Measurements from ENCODE around the gene TMED5.
"Not testable (repeated sequence)": the region's sequence is repeated elsewhere in the genome, so short reads cannot be mapped to it uniquely, and the experiment has no call there.

The TMED5 gene

DNA sequence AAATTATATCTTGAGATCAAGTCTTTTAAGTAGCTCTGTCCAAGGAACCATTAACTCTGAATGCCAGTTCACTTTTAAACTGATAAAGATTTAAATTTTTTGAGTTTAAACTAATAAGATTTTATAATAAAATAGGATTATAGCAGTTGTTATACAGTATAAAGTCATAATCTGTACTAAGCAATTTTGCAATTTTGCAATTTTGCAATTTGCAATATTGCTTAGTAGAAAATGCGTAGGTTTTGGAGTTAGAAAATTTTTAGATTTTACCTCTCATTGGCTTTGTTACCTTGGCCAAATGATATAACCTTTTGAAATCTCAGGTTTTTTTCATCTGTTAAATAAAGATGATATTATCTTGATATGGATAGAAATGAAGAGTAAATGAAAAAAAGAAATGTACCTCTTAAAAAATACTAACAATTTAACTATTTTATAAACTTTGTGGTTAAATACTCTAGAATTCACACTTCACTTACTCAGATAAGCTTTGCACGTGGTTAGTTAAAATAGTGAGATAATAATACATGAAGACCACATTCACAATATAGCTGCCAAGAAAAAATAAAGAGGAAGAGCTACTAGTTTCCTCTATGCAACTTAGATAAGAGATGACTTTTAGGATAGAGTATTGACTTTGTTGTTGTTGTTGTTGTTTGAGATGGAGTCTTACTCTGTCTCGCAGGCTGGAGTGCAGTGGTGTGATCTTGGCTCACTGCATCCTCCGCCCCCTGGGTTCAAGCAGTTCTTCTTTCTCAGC, 14.2 kb upstream of the TMED5 start:
- no peak for DNase-seq (ENCODE audit: low spot score)
- TF ChIP-seq, protein P1, sequence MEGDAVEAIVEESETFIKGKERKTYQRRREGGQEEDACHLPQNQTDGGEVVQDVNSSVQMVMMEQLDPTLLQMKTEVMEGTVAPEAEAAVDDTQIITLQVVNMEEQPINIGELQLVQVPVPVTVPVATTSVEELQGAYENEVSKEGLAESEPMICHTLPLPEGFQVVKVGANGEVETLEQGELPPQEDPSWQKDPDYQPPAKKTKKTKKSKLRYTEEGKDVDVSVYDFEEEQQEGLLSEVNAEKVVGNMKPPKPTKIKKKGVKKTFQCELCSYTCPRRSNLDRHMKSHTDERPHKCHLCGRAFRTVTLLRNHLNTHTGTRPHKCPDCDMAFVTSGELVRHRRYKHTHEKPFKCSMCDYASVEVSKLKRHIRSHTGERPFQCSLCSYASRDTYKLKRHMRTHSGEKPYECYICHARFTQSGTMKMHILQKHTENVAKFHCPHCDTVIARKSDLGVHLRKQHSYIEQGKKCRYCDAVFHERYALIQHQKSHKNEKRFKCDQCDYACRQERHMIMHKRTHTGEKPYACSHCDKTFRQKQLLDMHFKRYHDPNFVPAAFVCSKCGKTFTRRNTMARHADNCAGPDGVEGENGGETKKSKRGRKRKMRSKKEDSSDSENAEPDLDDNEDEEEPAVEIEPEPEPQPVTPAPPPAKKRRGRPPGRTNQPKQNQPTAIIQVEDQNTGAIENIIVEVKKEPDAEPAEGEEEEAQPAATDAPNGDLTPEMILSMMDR (IDR thresholded peaks at IDR 0.05; ENCODE audit: borderline replicate concordance, control extremely low read depth, extremely low read depth, insufficient read depth, missing control alignments): no peak
- in situ Hi-C loops (cut with MboI; ENCODE audit: low sequenced_read_pairs, unreplicated experiment): no loop called here

DNA sequence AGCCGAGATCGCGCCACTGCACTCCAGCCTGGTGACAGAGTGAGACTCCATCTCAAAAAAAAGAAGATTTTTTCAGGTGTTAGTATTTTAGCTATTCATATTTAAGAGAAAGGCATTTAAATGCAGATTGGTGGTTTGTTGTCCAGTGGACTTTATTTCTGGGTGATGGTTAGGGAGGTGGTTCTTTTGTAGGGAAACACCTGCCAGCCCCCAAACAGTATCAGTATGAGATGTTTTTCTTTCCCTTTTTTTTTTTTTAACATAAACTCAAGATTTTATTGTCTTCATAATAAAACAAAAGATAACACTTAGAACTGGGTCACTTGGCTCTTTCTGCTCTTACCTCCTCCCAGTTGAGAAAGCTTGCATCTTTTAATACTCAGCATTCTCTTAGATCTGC, 10.2 kb upstream of the TMED5 start:
- TF ChIP-seq, protein P1 (IDR thresholded peaks at IDR 0.05; ENCODE audit: borderline replicate concordance, control extremely low read depth, extremely low read depth, insufficient read depth, missing control alignments): no peak
- in situ Hi-C loops (cut with MboI; ENCODE audit: low sequenced_read_pairs, unreplicated experiment): no loop called here
- DNase-seq (ENCODE audit: low spot score): no peak

DNA sequence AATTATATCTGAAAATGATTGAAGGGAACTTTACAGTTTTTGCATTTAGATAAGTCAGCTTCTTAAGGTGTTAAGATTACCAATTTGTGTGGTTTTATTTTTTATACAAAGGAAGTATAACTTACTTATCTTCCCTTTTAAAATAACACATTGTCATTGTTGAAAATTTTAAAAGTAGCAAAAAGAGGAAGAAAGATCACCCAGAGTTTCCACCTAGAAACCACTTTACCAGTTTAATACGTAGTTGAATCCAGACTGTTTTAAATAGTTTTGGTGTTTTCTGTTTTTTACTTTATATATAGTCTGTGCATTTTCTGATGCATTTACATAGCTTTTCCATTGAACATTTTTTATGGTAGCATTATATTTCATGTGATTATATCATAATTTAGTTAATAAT, 6.5 kb upstream of the TMED5 start:
- in situ Hi-C loops (cut with MboI; ENCODE audit: low sequenced_read_pairs, unreplicated experiment): no loop called here
- TF ChIP-seq, protein P1 (IDR thresholded peaks at IDR 0.05; ENCODE audit: borderline replicate concordance, control extremely low read depth, extremely low read depth, insufficient read depth, missing control alignments): no peak
- DNase-seq (ENCODE audit: low spot score): no peak

DNA sequence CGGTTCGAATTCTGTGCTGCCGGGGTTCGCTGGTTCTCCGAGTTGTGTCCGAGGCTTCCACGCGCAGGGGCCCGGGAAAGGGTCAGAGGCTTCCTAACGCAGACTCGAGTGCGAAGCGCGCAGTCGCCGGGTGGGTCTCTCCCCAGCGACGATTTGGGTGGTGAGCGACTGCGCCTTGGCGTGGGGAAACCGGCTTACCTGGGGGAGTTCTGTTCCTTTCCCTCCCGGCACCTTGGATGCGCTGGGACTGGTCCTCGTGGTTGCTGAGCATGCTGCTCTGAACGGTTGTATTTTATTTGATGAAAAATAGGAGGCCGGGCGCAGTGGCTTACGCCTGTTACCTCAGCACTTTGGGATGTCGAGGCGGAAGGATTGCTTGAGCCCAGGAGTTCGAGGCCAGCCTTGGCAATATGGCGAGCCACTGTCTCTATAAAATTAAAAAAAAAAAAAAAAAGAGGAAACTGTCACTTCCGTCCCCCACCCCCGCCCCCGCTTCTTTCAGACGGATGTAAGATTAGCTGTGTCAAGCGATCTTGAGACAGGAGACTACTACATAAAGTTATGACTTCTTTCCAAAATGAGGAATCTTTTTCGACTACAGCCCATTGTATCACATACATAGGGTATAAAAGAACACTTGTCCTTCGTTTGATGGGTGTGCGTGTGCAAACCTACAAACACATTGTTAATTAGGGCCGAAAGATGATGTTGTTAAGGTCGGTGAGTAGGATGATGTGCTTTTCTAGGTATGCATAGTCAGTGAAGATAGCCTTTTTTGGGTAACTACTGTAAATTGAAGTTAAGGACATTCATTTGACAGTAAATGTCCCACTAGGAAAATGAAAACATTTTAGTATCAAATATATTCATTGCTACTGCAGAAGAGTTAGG, 755 bp upstream of the TMED5 start, which contains the start of gene CCDC18:
Gene CCDC18, plus strand, starts transcription at position 2 of the 891 bp plus-strand sequence. CDS start 2,638 bp downstream, outside the sequence.
- in situ Hi-C loops (cut with MboI; ENCODE audit: low sequenced_read_pairs, unreplicated experiment): no loop called here
- TF ChIP-seq, protein P1 (IDR thresholded peaks at IDR 0.05; ENCODE audit: borderline replicate concordance, control extremely low read depth, extremely low read depth, insufficient read depth, missing control alignments): no peak
- peak; percentile 62 for DNase-seq (ENCODE audit: low spot score)

DNA sequence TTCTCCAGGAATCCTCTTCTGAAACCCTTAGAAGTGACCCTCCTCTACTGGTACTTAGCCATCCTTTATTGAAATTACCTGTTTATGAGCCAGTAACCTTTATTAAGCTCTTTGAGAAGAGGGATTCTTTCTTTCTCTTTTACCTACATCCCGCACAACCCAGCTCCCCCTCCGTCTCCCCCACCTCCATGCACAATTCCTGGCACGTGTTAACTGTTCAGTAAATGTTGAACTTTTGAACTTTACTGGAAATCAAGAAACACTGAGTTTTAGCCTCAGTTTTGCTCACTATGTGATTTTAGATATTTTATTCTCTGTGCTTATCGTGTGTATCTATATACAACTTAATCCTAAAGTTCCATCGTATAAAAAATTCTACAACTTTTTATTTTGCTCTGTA, 1.8 kb downstream of the TMED5 start:
- TF ChIP-seq, protein P1 (IDR thresholded peaks at IDR 0.05; ENCODE audit: borderline replicate concordance, control extremely low read depth, extremely low read depth, insufficient read depth, missing control alignments): no peak
- DNase-seq (ENCODE audit: low spot score): no peak
- in situ Hi-C loops (cut with MboI; ENCODE audit: low sequenced_read_pairs, unreplicated experiment): no loop called here

DNA sequence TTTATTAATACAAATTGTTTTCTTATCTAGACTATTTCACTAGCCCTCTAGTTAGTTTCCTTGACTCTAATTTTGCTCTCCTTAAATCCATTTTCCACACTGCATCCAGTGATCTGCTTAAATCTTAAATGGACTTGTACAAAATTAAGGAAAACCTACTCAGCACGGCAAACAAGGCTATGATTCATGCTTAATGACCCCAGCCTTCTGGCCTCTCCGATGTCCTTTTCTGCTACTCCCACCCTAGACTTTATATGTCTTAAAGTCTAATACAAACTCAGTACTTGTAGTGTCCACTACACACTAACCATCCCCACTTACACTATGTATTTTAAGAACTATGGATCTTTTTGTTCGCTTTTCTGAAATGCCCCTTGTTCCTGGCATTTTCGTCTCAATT, 2.2 kb downstream of the TMED5 start:
- TF ChIP-seq, protein P1 (IDR thresholded peaks at IDR 0.05; ENCODE audit: borderline replicate concordance, control extremely low read depth, extremely low read depth, insufficient read depth, missing control alignments): no peak
- no peak for DNase-seq (ENCODE audit: low spot score)
- in situ Hi-C loops (cut with MboI; ENCODE audit: low sequenced_read_pairs, unreplicated experiment): no loop called here

DNA sequence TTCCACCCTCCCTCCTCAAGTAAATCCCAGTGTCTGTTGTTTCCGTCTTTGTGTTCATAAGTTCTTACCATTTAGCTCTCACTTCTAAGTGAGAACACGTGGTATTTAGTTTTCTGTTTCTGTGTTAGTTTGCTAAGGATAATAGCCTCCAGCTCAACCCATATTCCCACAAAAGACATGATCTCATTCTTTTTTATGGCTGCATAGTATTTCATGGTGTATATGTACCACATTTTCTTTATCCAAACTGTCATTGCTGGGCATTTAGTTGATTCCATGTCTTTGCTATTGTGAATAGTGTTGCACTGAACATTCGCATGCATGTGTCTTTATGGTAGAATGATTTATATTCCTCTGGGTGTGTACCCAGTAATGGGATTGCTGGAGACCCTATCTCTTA, 5.6 kb downstream of the TMED5 start:
- in situ Hi-C loops (cut with MboI; ENCODE audit: low sequenced_read_pairs, unreplicated experiment); DNase-seq (ENCODE audit: low spot score): not testable (repeated sequence)
